HG02938 (cell line): ENCODE results near the gene IL34.
"Not testable (repeated sequence)": the region's sequence is repeated elsewhere in the genome, so short reads cannot be mapped to it uniquely, and the experiment has no call there.

ENCODE experiments used
- ATAC-seq: cut with Tn5 transposase; IDR thresholded peaks from one replicate; pipeline ENCODE4 v1.9.1; 2021; ENCODE audit warnings: mild to moderate bottlenecking, moderate library complexity; ENCODE audit not compliant: unreplicated experiment

IL34 gene

GRCh38 chr16:70646260-70647241, at the start of gene IL34:
Gene IL34 (plus strand): TSS chr16:70646559. CDS start chr16:70646948, 389 bp downstream.
- no peak for ATAC-seq

- no peak for ATAC-seq
Measured at GRCh38 chr16:70597135-70597835, 49.1 kb upstream of the IL34 start.

- no peak for ATAC-seq
Measured at GRCh38 chr16:70598937-70599503, 47.3 kb upstream of the IL34 start.

- no peak for ATAC-seq
Measured at GRCh38 chr16:70600730-70601129, 45.6 kb upstream of the IL34 start.

GRCh38 chr16:70601576-70602575, 44.5 kb upstream of the IL34 start:
- no peak for ATAC-seq

- ATAC-seq, result no peak
Measured at GRCh38 chr16:70602831-70603230, 43.5 kb upstream of the IL34 start.

GRCh38 chr16:70604407-70605282, 41.7 kb upstream of the IL34 start:
- ATAC-seq, result no peak

- no peak for ATAC-seq
Measured at GRCh38 chr16:70605283-70605657, 41.1 kb upstream of the IL34 start.

GRCh38 chr16:70608521-70608920, 37.8 kb upstream of the IL34 start:
- no peak for ATAC-seq

- no peak for ATAC-seq
Measured at GRCh38 chr16:70610273-70611223, 35.8 kb upstream of the IL34 start.

GRCh38 chr16:70611224-70611598, 35.1 kb upstream of the IL34 start:
- no peak for ATAC-seq

GRCh38 chr16:70611785-70612303, 34.5 kb upstream of the IL34 start:
- ATAC-seq, result no peak

- no peak for ATAC-seq
Measured at GRCh38 chr16:70612931-70613330, 33.4 kb upstream of the IL34 start.

- ATAC-seq, result no peak
Measured at GRCh38 chr16:70614208-70614951, 32.0 kb upstream of the IL34 start.

GRCh38 chr16:70615945-70616344, 30.4 kb upstream of the IL34 start:
- no peak for ATAC-seq

GRCh38 chr16:70621864-70622263, 24.5 kb upstream of the IL34 start:
- not testable (repeated sequence) for ATAC-seq

GRCh38 chr16:70627696-70628095, 18.7 kb upstream of the IL34 start:
- ATAC-seq, result no peak
